ENCODE results near the gene FBXW12. TPM values are rescaled to one million over a fixed set of nuclear protein-coding genes. Genes with fewer than 3 reads are reported as not detected.

FBXW12 gene
- total RNA-seq, 1 experiment from 2014 or later, result not detected

- Histone ChIP-seq H3K27me3 (ENCODE audit: insufficient read depth, low read length) (no peaks in the 10 kb centered on the region), H3K36me3 (ENCODE audit: control insufficient read depth in 1 of 2, insufficient read depth in 2 of 2, low read length in 2 of 2) (peaks cover 0 to 3% of the 10 kb centered on the region in 2 experiments; a peak in 2 of 4 replicates), H3K9me3 (ENCODE audit: control insufficient read depth in 1 of 2, insufficient read depth in 1 of 2, low read depth in 1 of 2, low read length in 2 of 2) (no peaks in the 10 kb centered on the region), H3K27ac (ENCODE audit: low read depth, low read length) (no peak overlapping the region), H3K9ac (ENCODE audit: low read length) (no peak overlapping the region), H3K4me3 (replicated peaks in 1 of 2; ENCODE audit: low read depth in 1 of 2, low read length in 2 of 2) (no peak overlapping the region), H3K4me1 (ENCODE audit: control insufficient read depth in 1 of 2, insufficient read depth in 2 of 2, low read length in 2 of 2) (no peaks in the 10 kb centered on the region), H3K9me2 (ENCODE audit: insufficient read depth) (no peaks in the 10 kb centered on the region), H3K79me2 (ENCODE audit: insufficient read depth, low read length) (no peaks in the 10 kb centered on the region), H2AFZ (ENCODE audit: low read depth, low read length, poor library complexity, severe bottlenecking) (no peak overlapping the region), H3K4me2 (ENCODE audit: low read length) (no peak overlapping the region), H4K20me1 (ENCODE audit: insufficient read depth) (no peaks in the 10 kb centered on the region)
- ChIA-PET RAD21 (ENCODE audit: low non-redundant PET in 1 of 2, low total read pairs in 2 of 2, uncharacterized antibody in 2 of 2, unreplicated experiment in 2 of 2) (no interaction called here), CTCF (no interaction called here), POLR2A (no interaction called here)
- no TSS peak for BruUV-seq (replicated peaks)
- intact Hi-C loops (cut with micrococcal nuclease), result no loop called here
- TF ChIP-seq EGR1 (IDR thresholded peaks at IDR 0.05; ENCODE audit: low read depth) (no peak), FOSL1 (IDR thresholded peaks at IDR 0.05; ENCODE audit: low read depth) (no peak), YY1 (IDR thresholded peaks at IDR 0.05; ENCODE audit: extremely low read depth, insufficient replicate concordance, low read depth, low read length) (no peak), POLR2A (IDR thresholded peaks at IDR 0.05; ENCODE audit: borderline replicate concordance, extremely low read depth, insufficient read depth, insufficient read length) (no peak), CEBPB (IDR thresholded peaks at IDR 0.05; ENCODE audit: low read depth) (no peak), SP1 (IDR thresholded peaks at IDR 0.05; ENCODE audit: low read depth) (no peak), CBX3 (IDR thresholded peaks at IDR 0.05; ENCODE audit: low read depth) (no peak), ATF3 (IDR thresholded peaks at IDR 0.05) (no peak), ZFX (IDR thresholded peaks at IDR 0.05) (no peak)
- TF ChIP-seq, protein P1, sequence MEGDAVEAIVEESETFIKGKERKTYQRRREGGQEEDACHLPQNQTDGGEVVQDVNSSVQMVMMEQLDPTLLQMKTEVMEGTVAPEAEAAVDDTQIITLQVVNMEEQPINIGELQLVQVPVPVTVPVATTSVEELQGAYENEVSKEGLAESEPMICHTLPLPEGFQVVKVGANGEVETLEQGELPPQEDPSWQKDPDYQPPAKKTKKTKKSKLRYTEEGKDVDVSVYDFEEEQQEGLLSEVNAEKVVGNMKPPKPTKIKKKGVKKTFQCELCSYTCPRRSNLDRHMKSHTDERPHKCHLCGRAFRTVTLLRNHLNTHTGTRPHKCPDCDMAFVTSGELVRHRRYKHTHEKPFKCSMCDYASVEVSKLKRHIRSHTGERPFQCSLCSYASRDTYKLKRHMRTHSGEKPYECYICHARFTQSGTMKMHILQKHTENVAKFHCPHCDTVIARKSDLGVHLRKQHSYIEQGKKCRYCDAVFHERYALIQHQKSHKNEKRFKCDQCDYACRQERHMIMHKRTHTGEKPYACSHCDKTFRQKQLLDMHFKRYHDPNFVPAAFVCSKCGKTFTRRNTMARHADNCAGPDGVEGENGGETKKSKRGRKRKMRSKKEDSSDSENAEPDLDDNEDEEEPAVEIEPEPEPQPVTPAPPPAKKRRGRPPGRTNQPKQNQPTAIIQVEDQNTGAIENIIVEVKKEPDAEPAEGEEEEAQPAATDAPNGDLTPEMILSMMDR (IDR thresholded peaks at IDR 0.05 in 2 of 3, conservative IDR thresholded peaks at IDR 0.05 in 1 of 3; ENCODE audit: borderline replicate concordance in 1 of 3, insufficient read depth in 1 of 3, low read depth in 2 of 3, low read length in 2 of 3), result no peak
- TF ChIP-seq, protein P2, sequence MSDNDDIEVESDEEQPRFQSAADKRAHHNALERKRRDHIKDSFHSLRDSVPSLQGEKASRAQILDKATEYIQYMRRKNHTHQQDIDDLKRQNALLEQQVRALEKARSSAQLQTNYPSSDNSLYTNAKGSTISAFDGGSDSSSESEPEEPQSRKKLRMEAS (IDR thresholded peaks at IDR 0.05), result no peak
- ATAC-seq (no peak), DNase-seq (ENCODE audit: low read depth, low spot score) (no peak)
Observed at GRCh38 chr3:48413611-48414010, 41.6 kb downstream of the FBXW12 start.

Data from HCT116 (cell line).